DOHH2 (cell line): ENCODE data around the gene DCTN2.

Experiments used
- H3F3A ChIP-seq: fragments of 200-600 bp; sonication (generic), shearing (Covaris generic); 2 replicates; pipeline ENCODE4 v1.6.0; 2016; ENCODE audit warnings: antibody characterized with exemption, mild to moderate bottlenecking; ENCODE audit not compliant: control insufficient read depth, insufficient read depth
- H3K27ac ChIP-seq: fragments of 200-600 bp; sonication (generic); 2 replicates; pipeline ENCODE4 v1.5.1; 2014; ENCODE audit warnings: low read depth, mild to moderate bottlenecking, low read length, moderate library complexity
- H3K27me3 ChIP-seq: fragments of 200-600 bp; sonication (generic); 2 replicates; pipeline ENCODE4 v1.6.1; 2014; ENCODE audit warnings: mild to moderate bottlenecking, low read length, mixed read lengths; ENCODE audit not compliant: control insufficient read depth
- H3K36me3 ChIP-seq: fragments of 200-600 bp; sonication (generic); 2 replicates; pipeline ENCODE4 v1.6.1; 2014; ENCODE audit warnings: mild to moderate bottlenecking, low read length, moderate library complexity, mixed read lengths; ENCODE audit not compliant: control insufficient read depth
- H3K4me1 ChIP-seq: fragments of 200-600 bp; sonication (generic); 2 replicates; pipeline ENCODE4 v1.6.1; 2014; ENCODE audit warnings: mild to moderate bottlenecking, low read length, mixed read lengths; ENCODE audit not compliant: control insufficient read depth
- H3K4me2 ChIP-seq: fragments of 200-600 bp; sonication (generic); 2 replicates; pipeline ENCODE4 v1.6.0; 2014; ENCODE audit warnings: mild to moderate bottlenecking, low read length, moderate library complexity
- H3K4me3 ChIP-seq: fragments of 200-600 bp; sonication (generic); 2 replicates; pipeline ENCODE4 v1.5.1; 2014; ENCODE audit warnings: mild to moderate bottlenecking, low read length, mixed read lengths
- H3K79me2 ChIP-seq: fragments of 200-600 bp; sonication (generic); 2 replicates; pipeline ENCODE4 v1.6.1; 2014; ENCODE audit warnings: mild to moderate bottlenecking, low read length, mixed read lengths; ENCODE audit not compliant: control insufficient read depth
- H3K9me2 ChIP-seq: fragments of 200-600 bp; sonication (generic); replicated peaks from 2 replicates; pipeline ENCODE4 v1.6.1; 2014; ENCODE audit warnings: mild to moderate bottlenecking, low read length, mixed read lengths; ENCODE audit not compliant: control insufficient read depth
- H3K9me3 ChIP-seq: fragments of 200-600 bp; sonication (generic); 2 replicates; pipeline ENCODE4 v1.6.1; 2014; ENCODE audit warnings: antibody characterized with exemption, low read length, mixed read lengths; ENCODE audit not compliant: control insufficient read depth, insufficient read depth
- H4K20me1 ChIP-seq: fragments of 200-600 bp; sonication (generic); 2 replicates; pipeline ENCODE4 v1.6.0; 2014; ENCODE audit warnings: low read depth, mild to moderate bottlenecking, antibody characterized with exemption, low read length, moderate library complexity; ENCODE audit not compliant: control insufficient read depth, insufficient read depth
- CTCF ChIP-seq: fragments of 200-600 bp; sonication (generic); IDR thresholded peaks from one replicate; pipeline ENCODE4 v1.5.1; 2014; ENCODE audit warnings: antibody characterized with exemption, mild to moderate bottlenecking, low read depth, low read length; ENCODE audit not compliant: poor library complexity, severe bottlenecking
- EZH2phosphoT487 ChIP-seq: fragments of 200-600 bp; sonication (generic); IDR thresholded peaks from 2 replicates; pipeline ENCODE4 v1.6.1; 2017; ENCODE audit warnings: borderline replicate concordance, mild to moderate bottlenecking, antibody characterized with exemption, low read length, moderate library complexity, mixed read lengths

DCTN2 gene

GRCh38 chr12:57584690-57585089 lies 37.7 kb upstream of the DCTN2 start:
- H4K20me1 ChIP-seq, result no peaks in the 10 kb centered on the region; the same call in 1 of the 2 replicates
- H3K4me1 ChIP-seq, result peaks cover 5% of the 10 kb centered on the region
- H3K27ac ChIP-seq, result no peak overlapping the region
- H3K9me3 ChIP-seq, result no peaks in the 10 kb centered on the region
- H3K79me2 ChIP-seq, result no peaks in the 10 kb centered on the region
- no peak overlapping the region for H3K4me2 ChIP-seq
- no peaks in the 10 kb centered on the region for H3F3A ChIP-seq
- H3K36me3 ChIP-seq, result no peaks in the 10 kb centered on the region
- H3K9me2 ChIP-seq, result no peaks in the 10 kb centered on the region
- no peak overlapping the region for H3K4me3 ChIP-seq
- peaks cover 57% of the 10 kb centered on the region for H3K27me3 ChIP-seq
- TF ChIP-seq EZH2phosphoT487, result no peak
- no peak for TF ChIP-seq CTCF

- Histone ChIP-seq H3K36me3 (no peaks in the 10 kb centered on the region), H3K27ac (no peak overlapping the region), H3K9me3 (no peaks in the 10 kb centered on the region), H3K4me3 (no peak overlapping the region), H3K9me2 (no peaks in the 10 kb centered on the region), H3K79me2 (no peaks in the 10 kb centered on the region), H3K27me3 (peaks cover 57% of the 10 kb centered on the region), H3K4me1 (peaks cover 5% of the 10 kb centered on the region), H3F3A (no peaks in the 10 kb centered on the region), H3K4me2 (no peak overlapping the region), H4K20me1 (no peaks in the 10 kb centered on the region; the same call in 1 of the 2 replicates)
- TF ChIP-seq CTCF (no peak), EZH2phosphoT487 (no peak)
These were observed 37.1 kb upstream of the DCTN2 start for GRCh38 chr12:57584050-57584449.

GRCh38 chr12:57583008-57583831 lies 36.2 kb upstream of the DCTN2 start:
- no peaks in the 10 kb centered on the region for H3K36me3 ChIP-seq

More at GRCh38 chr12:57583008-57583831, 36.2 kb upstream of the DCTN2 start:
- Histone ChIP-seq H3K9me2 (no peaks in the 10 kb centered on the region), H3K27ac (no peak overlapping the region), H3K4me1 (peaks cover 5% of the 10 kb centered on the region), H3K4me3 (no peak overlapping the region), H4K20me1 (no peaks in the 10 kb centered on the region; the same call in 1 of the 2 replicates), H3K27me3 (peaks cover 57% of the 10 kb centered on the region), H3K79me2 (no peaks in the 10 kb centered on the region), H3K4me2 (peak overlapping the region; percentile 34), H3K9me3 (no peaks in the 10 kb centered on the region), H3F3A (no peaks in the 10 kb centered on the region)
- TF ChIP-seq EZH2phosphoT487 (no peak), CTCF (peak; percentile 99)
